ENCODE data around the gene ABCC12. TPM values are rescaled to one million over a fixed set of nuclear protein-coding genes. Genes with fewer than 3 reads are reported as not detected.
A peak's percentile ranks its signal among the peaks of the same experiment; 100 is the strongest.
"Not testable (repeated sequence)": the region's sequence is repeated elsewhere in the genome, so short reads cannot be mapped to it uniquely, and the experiment has no call there.

Gene ABCC12
- not detected for polyA plus RNA-seq (2012; ENCODE audit: insufficient read depth, insufficient read length)

DNA sequence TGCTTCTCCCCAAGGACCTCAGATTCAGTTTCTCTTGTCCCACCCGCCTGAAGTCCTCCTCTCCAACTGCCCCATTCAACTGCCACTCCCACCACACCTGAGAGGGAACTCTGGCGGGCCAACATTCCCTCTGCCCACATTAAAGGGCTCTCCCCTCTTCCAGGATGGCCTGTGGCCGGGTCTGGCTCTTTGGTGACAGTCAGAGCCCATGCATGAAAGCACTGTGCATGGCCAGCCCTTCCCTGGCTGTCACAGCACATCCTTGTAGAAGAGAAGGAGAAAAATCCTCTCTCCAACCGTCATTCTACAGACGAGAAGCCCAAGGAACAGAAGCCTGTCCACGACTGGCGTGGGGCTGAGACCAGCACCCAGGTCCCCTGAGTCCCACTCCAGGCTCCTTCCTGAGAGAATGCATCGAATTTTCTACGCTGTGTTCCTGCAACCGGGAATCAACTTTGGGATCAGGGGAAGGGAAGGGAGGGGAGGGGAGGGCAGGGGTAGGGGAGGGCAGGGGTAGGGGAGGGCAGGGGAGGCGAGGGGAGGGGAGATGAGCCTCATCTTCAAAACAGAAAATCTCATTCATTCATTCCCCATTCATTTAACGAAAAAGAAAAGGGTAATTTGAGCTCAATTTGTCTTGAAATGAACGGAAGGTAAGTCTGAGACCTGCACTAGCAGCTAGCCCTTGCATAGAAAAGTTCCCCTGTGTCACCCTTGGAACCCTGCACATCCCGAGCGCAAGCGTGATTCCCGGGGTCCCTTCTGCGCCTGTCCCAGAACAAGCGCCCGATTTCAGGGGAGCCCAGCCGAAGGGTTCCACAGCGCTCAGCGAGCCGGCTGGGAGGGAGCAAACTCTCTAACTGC lies at the start of gene ABCC12:
TSS of gene ABCC12 (minus strand) at position 68 of the 864 bp plus-strand sequence. CDS start 9,569 bp downstream, outside the sequence.
- DNase-seq (ENCODE audit: low read depth, low spot score) = no peak
- no peak within 1 kb of the TSS for H3K4me3 ChIP-seq (ENCODE audit: low read length)

DNA sequence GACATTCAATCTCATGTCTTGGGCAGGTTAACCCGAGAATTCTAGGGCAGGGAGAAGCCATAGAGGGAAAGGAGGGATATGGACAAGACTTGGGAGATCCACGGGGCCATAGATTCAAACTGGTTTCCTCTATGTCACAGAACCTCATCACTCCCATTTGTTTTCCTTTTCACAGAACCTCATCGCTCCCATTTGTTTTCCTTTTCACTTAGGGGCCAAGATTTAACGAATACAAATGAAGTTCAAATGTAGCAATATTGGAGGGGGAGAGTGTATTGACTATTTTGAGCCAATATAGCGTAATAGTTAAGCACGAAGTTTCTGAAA lies 49.0 kb upstream of the ABCC12 start:
- H3K4me3 ChIP-seq (ENCODE audit: low read length) = no peak overlapping the region
- no peak for DNase-seq (ENCODE audit: low read depth, low spot score)

DNA sequence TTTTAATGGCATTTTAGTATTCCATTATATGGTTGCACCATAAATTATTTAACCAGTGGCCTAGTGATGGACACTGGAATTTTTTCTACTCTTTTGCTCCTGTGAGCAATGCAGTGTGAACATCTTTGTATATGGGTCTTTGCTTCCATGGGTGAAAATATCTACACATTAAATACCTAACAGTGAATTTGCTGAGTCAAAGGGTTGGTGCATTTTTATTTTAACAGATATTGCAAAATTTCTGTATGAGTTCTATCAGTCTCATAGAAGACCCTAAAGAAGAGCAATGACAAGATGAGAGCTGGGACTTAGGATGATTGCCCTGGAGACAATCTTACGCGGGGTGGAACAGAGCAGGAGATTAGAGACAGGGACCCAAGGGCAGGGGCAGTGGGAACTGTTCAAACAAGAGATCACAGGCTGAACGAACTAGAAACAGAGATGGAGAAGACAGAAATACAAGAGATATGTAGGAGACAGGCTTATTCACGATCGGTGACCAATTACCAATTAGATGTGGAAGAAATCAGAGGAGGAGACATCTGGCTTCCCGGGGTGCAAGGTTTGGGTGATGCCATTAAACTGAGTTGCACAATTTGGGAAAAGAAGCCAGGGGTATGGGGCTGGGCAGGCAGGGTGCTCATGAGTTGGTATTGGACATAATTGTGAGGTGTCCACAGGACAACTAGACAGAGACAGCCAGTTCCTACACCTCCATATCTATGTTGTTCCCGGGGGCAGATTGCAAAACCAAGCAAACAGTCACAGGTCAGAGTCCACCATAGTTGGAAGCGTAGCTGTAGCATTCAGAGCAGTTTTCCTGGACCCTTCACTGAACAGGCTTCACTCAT lies 48.4 kb upstream of the ABCC12 start:
- H3K4me3 ChIP-seq (ENCODE audit: low read length) = no peak overlapping the region

DNA sequence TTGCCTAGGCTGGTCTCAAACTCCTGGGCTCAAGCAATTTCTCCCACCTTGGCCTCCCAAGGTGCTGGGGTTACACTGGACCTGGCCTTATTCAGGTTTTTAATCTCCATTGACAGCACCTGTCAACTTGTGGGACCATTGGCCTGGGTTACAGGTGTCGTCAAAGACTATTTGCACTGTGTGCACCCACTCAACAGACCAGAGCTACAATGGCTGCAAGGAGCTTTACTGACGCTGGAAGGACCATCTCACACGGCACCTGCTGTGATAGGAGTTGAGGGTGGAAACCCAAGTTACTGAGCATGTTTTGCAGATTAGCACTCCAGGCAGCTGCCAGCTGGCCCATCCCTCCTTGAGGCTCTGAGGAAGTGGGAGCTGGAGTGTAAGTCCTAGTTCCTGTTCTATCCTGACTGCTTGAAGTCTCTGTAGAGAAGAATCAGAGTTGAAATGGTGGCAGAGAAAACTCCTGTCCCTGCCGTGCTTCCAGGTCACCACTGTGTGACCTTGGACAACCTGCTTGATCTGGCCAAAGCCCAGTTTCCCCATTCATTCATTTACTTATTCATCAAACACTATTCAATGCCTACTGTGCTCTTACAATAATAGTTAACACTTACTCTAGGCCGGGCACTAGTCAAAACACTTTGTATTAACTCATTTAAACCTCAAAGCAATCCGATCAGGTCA lies 45.9 kb upstream of the ABCC12 start:
- DNase-seq (ENCODE audit: low read depth, low spot score) = no peak
- no peak overlapping the region for H3K4me3 ChIP-seq (ENCODE audit: low read length)

More for the DNA sequence above, 48.4 kb upstream of the ABCC12 start:
- no peak for DNase-seq (ENCODE audit: low read depth, low spot score)

DNA sequence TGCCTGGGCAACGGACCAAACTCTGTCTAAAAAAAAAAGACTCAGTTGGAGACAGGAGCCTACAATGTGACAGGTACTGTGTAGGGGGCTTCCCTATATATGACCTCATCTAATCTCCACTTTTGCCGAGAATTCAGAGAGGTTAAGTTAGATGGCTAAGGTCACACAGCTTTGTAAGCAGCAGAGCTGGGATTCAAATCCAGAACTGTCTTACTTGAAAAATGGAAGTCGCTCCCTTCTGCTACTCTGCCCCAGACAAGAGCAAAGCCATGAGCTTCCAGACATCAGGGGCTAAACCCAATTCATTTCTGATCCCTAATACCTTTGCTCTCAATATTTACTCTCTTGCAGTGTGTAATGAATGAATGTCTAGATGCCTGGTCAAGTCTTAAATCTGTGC lies 41.5 kb upstream of the ABCC12 start:
- H3K4me3 ChIP-seq (ENCODE audit: low read length) = no peak overlapping the region
- no peak for DNase-seq (ENCODE audit: low read depth, low spot score)

DNA sequence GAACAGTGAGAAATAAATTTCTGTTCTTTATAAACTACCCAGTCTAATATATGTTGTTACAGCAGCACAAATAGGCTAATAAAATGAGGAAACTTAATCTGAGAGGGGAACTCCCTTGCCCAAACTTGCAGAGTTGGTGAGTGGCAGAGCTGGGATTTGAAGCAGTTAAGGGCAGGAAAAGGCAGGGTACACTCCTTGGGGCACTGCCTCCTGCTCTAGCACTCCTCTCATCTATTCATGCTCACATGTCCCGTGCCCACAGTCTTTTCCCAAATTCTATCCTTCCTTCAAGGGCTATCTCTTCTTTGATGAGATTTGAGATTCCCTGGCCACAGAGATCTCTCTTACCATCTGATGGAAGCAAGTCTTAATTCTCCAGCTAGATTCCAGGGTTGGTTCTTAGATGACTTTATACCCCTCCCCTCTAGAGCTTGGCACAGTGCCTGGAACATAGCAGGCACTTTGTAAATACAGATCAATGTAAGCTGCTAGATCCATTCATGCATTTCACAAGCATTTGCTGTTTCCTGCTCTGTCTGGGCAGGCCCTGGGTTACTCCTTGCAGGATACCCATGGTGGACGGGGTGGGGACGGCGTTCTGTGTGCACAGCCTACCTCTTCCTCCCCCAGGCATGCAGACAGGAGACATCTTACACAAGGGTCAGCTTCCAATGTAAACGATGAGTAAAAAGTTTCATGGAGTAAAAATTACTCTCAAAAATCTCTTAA lies 39.2 kb upstream of the ABCC12 start:
- no peak for DNase-seq (ENCODE audit: low read depth, low spot score)
- no peak overlapping the region for H3K4me3 ChIP-seq (ENCODE audit: low read length)

DNA sequence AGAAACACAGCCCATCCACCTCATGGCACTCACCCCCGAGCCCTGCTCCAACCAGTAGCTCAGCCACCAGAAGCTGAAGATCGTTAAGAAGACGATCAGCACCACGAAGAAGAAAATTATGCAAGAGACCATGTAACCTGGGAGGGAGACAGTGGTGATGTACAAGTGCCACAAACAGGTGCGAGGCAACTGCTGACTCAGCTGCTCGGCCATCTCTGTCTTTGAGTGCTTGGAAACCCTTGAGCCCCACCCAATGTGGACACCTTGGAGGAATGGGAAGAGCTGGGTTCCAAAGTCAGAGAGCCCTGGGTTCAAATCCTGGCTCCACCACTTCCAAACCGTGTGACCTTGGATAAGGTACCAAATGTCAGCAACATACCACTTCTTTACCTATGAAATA lies 38.1 kb upstream of the ABCC12 start:
- no peak overlapping the region for H3K4me3 ChIP-seq (ENCODE audit: low read length)

DNA sequence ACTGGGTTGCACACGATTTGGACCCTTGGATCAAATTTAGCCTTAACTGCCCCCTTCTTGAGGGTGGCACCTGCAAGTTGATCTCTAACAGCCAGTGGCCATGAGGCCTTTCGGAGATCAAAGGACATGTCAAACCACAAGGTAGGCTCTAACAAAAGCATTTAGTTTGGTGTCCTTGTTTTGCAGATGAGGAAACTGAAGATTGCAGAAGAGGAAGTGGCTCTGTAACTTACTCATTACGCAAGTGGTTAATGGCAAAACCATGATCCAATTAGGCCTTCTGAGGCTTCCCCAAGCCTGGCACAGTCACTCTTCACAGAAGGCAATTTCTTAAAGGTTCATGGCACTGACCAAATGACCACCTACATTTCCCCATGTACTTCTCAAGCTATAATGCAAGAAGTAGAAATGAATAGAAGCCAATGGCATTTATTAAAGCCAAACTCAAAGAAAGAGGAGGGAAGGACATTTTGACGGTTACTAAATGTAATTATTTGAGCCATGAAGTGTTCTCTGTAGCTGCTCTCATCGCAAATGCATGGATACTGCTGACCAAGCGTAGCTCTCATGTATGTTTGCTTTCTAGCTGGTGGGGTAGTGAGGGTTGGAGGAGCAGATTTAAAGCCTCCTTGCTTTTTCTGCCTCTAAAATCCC lies 32.8 kb upstream of the ABCC12 start:
- no peak overlapping the region for H3K4me3 ChIP-seq (ENCODE audit: low read length)
- peak; percentile 66 for DNase-seq (ENCODE audit: low read depth, low spot score)

More for the DNA sequence above, 38.1 kb upstream of the ABCC12 start:
- DNase-seq (ENCODE audit: low read depth, low spot score) = no peak

DNA sequence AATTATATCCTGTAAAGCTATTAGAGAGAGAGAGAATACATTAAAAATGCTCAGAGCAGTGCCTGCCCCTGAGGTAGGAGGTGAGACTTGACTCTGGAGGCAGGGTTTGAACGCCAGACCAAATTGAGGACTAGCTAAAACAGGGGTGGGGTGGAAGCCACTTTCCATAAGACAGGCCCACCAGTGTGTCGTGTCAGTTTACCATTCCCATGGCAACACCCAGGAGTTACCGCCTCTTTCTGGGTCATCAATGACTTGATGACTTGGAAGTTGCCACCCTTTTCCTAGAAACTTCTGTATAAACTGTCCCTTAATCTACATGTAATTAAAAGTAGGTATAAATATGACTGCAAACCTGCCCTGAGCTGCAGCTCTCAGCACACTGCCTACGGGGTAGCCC lies 32.0 kb upstream of the ABCC12 start:
- H3K4me3 ChIP-seq (ENCODE audit: low read length) = no peak overlapping the region
- DNase-seq (ENCODE audit: low read depth, low spot score) = no peak

DNA sequence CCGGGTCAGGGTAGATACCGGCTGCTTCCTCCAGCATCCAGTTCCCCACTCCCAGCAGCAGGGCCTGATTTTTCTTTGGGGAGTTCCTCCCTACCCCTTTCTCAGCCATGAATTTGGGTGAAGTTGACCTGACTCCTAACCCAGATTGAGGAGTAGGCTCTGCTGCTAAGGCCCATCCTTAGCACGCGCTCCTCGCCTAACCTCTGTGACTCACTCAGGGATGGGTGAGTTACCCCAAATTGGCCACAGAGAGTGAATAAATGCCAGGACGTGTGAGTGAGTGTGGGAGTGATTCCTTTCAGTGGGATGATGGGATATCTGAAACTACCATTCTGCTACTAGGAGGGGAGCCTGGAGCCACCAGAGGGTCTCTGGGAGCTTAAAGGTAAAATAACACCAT lies 28.9 kb upstream of the ABCC12 start:
- no peak for DNase-seq (ENCODE audit: low read depth, low spot score)
- H3K4me3 ChIP-seq (ENCODE audit: low read length) = no peak overlapping the region

DNA sequence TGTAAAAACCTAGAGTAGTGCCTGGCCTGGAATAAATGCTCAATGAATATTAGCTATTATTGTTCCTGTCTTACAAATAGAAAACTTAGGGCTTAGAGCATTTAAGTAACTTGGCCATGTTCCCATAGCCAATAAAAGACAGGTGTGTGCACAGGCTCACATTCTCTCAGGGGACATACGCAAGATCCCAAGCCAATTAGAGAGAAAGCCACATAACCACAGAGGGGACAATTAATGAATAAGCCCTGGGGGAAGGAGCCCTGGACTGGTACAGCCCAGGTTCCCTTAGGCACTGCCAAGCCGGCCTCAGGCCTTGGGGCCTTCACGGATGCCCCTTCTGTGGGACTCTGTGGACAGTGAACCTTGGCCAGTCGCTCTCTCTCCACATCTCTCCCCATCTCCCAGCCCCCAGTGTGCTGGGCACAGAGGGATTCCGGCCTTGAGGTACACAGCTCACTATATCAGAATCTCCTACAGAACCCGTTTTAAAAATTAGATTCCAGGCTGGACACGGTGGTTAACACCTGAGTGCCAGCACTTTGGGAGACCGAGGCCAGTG lies 27.3 kb upstream of the ABCC12 start:
- no peak overlapping the region for H3K4me3 ChIP-seq (ENCODE audit: low read length)
- no peak for DNase-seq (ENCODE audit: low read depth, low spot score)

DNA sequence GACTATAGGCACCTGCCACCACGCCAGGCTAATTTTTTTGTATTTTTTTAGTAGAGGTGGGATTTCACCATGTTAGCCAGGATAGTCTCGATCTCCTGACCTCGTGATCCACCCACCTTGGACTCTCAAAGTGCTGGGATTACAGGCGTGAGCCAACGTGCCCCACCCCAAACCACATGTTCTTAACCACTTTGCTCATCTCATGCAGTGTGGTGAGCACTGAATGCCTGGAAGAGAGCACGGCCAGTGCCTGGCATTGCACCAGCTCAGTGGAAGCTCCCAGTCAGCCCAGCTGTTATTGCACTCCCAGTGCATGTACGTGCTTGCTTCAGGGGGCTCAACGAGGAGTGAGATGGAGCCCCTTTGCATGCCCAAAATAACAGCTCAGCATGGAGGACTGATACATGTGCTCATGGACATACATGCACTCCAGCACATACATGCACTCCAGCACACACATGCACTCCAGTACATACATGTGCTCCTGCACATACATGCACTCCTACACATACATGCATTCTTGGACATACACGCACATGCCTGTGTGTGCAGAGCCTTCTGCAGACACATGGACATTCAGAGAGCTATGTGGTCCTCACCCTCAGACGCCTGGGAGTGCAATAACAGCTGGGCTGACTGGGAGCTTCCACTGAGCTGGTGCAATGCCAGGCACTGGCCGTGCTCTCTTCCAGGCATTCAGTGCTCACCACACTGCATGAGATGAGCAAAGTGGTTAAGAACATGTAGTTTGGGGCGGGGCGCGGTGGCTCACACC lies 26.1 kb upstream of the ABCC12 start:
- DNase-seq (ENCODE audit: low read depth, low spot score); H3K4me3 ChIP-seq (ENCODE audit: low read length): not testable (repeated sequence)

DNA sequence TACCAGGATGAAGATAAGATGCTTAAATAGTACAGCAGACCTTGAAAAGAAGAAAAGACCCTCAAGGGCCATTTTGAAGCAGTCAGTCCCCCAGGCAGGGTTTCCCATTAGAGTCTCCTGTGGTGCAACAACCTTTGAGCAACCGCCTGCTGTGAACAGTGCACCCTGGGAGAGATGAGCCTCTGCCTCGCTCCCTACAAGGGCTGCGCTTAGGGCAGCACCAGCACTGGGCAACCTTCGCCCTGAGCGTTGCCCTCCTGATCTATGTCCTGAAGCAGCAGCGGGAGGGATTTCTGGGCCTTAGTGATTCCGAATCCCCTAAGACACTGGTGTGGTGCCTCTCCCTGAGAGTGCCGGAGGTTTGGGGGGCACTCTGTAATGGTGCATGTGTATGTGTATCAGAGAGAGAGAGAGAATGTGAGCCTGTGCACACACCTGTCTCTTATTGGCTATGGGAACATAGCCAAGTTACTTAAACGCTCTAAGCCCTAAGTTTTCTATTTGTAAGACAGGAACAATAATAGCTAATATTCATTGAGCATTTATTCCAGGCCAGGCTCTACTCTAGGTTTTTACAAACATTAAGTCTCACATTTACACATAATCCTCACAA lies 25.2 kb upstream of the ABCC12 start:
- H3K4me3 ChIP-seq (ENCODE audit: low read length) = no peak overlapping the region
- no peak for DNase-seq (ENCODE audit: low read depth, low spot score)

DNA sequence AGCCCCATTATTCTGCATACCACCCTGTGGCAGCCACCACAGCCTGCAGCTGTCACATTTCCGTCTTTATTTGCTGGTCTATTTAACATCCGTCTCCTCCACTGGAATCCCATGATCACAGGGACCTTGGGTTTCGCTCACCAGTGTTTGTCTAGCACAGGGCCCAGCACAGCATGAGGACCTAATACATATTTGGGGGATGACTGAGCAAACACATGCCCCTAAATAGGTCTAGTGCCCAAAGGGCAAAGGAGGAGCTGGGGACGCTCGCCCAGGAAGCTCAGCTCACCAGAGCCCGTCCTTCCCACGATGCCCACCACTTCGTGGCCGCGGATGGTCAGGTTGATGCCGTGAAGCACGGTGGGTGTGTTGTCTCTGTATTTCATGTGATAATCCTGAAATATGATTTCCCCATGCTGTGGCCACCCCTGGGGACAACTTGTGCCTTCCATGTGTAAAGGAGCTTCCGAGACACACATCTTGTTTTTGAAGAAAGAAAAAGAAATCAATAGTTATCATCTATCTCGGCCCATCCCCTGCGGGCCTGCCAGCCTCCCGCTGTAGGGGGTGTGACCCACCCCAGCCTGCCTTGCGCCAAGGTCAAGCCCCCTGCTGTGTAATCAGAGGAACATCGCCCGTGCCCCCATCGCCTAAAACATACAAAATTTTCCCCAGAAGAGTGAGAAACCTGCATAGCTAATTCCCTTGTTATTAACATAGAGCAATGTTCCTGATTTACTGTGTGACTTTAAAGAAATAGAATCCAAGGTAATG lies 21.0 kb upstream of the ABCC12 start:
- DNase-seq (ENCODE audit: low read depth, low spot score) = no peak
- H3K4me3 ChIP-seq (ENCODE audit: low read length) = no peak overlapping the region

DNA sequence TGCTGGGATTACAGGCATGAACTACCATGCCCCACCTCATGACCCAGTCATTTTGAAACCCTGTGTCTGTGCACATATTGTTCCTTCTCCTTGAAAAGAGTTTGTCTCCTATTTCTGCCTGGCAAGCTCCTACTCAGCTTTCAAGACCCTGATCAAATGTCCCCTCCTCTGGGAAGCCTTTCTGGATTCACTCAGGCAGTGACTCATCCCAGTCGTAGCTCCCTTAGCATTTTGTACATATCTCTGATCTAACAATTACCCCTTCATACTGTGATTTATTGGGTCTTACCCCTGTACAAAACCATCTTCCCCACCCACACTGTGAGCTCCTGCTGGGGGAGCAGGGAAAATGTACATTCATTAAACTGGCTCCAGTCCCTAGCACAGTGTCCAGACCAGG lies 18.1 kb upstream of the ABCC12 start:
- no peak overlapping the region for H3K4me3 ChIP-seq (ENCODE audit: low read length)
- DNase-seq (ENCODE audit: low read depth, low spot score) = no peak

DNA sequence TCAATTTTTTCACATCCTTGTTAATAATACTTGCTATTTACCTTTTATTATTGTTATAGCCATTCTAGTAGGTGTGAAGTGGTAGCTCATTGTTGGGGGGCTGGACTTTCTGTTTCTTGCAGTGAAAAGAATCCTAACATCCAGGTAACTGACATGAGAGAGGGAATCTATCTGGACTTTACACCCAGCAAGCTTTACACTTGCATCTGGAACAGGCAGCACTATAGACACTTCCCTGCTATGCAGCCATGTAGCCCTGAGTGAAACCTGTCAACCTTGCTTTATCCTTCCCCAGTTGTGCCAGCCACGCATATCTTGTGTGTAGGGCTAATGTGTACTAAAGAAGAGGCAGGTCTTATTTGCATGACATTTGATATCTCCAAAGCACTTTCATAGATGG lies 16.9 kb upstream of the ABCC12 start:
- no peak for DNase-seq (ENCODE audit: low read depth, low spot score)
- H3K4me3 ChIP-seq (ENCODE audit: low read length) = no peak overlapping the region
